Kidney (tissue), 14 donors: Measurements from ENCODE around the gene MGAT4A. TPM values are rescaled to one million over a fixed set of nuclear protein-coding genes. Genes with fewer than 3 reads are reported as not detected.

Experiments
- DNase-seq, 5 donors: peaks; one replicate each; pipeline ENCODE4 v3.0.0-alpha.2; 2013 to 2020
- FAIRE-seq: peaks from 2 replicates; lab custom pipeline; 2012; peaks lifted over from hg19 to GRCh38; lab: Jason Lieb, UNC
- H3K27ac ChIP-seq, 2 donors: one replicate each; pipeline ENCODE4 v1.7.0; 2013; ENCODE audit warnings: low read depth in 2 of 2, low read length in 2 of 2, inconsistent platforms in 1 of 2
- H3K27me3 ChIP-seq: one replicate; pipeline ENCODE4 v1.7.1; 2013; ENCODE audit warnings: low read length, inconsistent platforms; ENCODE audit not compliant: control insufficient read depth, insufficient read depth
- H3K36me3 ChIP-seq, 3 donors: one replicate each; pipeline versions ENCODE4 v1.7.0 to v1.7.1; 2013; ENCODE audit warnings: low read length in 3 of 3, control low read depth in 1 of 3, inconsistent platforms in 1 of 3; ENCODE audit not compliant: insufficient read depth in 3 of 3, control insufficient read depth in 2 of 3
- H3K4me1 ChIP-seq, 3 donors: one replicate each; pipeline versions ENCODE4 v1.7.0 to v1.7.1; 2013; ENCODE audit warnings: low read length in 3 of 3, inconsistent platforms in 1 of 3, low read depth in 1 of 3; ENCODE audit not compliant: control insufficient read depth in 2 of 3, insufficient read depth in 2 of 3
- H3K4me3 ChIP-seq, 3 donors: one replicate each; pipeline versions ENCODE4 v1.7.0 to v1.8.1; 2013; ENCODE audit warnings: low read length in 3 of 3, control low read depth in 1 of 3, inconsistent platforms in 1 of 3
- H3K9ac ChIP-seq, 3 donors: one replicate each; pipeline versions ENCODE4 v1.7.0 to v1.7.1; 2013; ENCODE audit warnings: low read length in 3 of 3, control low read depth in 1 of 3, inconsistent platforms in 1 of 3
- H3K9me3 ChIP-seq, 3 donors: one replicate each; pipeline versions ENCODE4 v1.7.0 to v1.7.1; 2013; ENCODE audit warnings: low read length in 3 of 3, control low read depth in 1 of 3, inconsistent platforms in 1 of 3; ENCODE audit not compliant: control insufficient read depth in 2 of 3, insufficient read depth in 1 of 3
- CTCF ChIP-seq: IDR thresholded peaks from 3 replicates; pipeline ENCODE4 v1.5.1; 2012; ENCODE audit warnings: mild to moderate bottlenecking, moderate library complexity, borderline replicate concordance; ENCODE audit not compliant: insufficient read depth; ENCODE audit errors: extremely low read depth
- intact Hi-C: fragments of 100-400 bp; cut with DNase I; formaldehyde crosslinking; loops from one replicate; pipeline ENCODE4 v1.11.1; 2022
- polyA plus RNA-seq: library from polyadenylated mRNA; stranded (reverse); fragments of 350-450 nt; fragmentation: Illumina TruSeq; extraction: RNeasy Lipid Tissue Mini Kit (QIAGEN cat#74804); gene quantifications from one replicate; pipeline ENCODE4 v1.2.3, GENCODE V29; 2014; ENCODE audit warnings: low read depth, low replicate concordance; ENCODE audit not compliant: insufficient read depth
- total RNA-seq: library from RNA; stranded (reverse); fragmentation: NEBNext Ultra II Directional; extraction: Animal tissue kit (Norgen Biotek cat#: 25700); gene quantifications from one replicate; pipeline ENCODE4 v1.2.1, GENCODE V29; 2021
- donor health status: control.
- donor health status: control.
- donor health status: control.
- donor health status: control.
- donor health status: control.
- donor health status: DM: yes; HTN: yes; CAD: no.
- donor health status: Normal renal cell carcinoma (clear cell type).

Gene MGAT4A
- total and polyA plus RNA-seq, 2 donors from 2014 or later = 23.5 to 101 TPM

- Histone ChIP-seq H3K27me3 (no peaks in the 10 kb centered on the region), H3K27ac (no peak overlapping the region), H3K4me3 (no peak overlapping the region), H3K36me3 (no peaks in the 10 kb centered on the region), H3K9ac (no peak overlapping the region), H3K4me1 (peaks cover 0 to 5% (median 0%) of the 10 kb centered on the region in 3 donors), H3K9me3 (no peaks in the 10 kb centered on the region)
- intact Hi-C loops = loop anchor here (5.0 kb wide), 1 partner anchor 188 kb away; no protein-coding TSS in a partner anchor
- FAIRE-seq = no peak
- peak; percentile 100 for TF ChIP-seq CTCF
- DNase-seq = peak; percentile 75 to 91 (median 89)
These were observed 81.6 kb downstream of the MGAT4A start for GRCh38 chr2:98649135-98649991.

- Histone ChIP-seq H3K9me3 (no peaks in the 10 kb centered on the region), H3K27ac (no peak overlapping the region), H3K4me3 (no peak overlapping the region), H3K9ac (no peak overlapping the region), H3K4me1 (peaks cover 0 to 5% (median 0%) of the 10 kb centered on the region in 3 donors), H3K27me3 (no peaks in the 10 kb centered on the region), H3K36me3 (no peaks in the 10 kb centered on the region)
- intact Hi-C loops = loop anchor here (5.0 kb wide), 1 partner anchor 189 kb away; no protein-coding TSS in a partner anchor
- no peak for DNase-seq
- no peak for TF ChIP-seq CTCF
- FAIRE-seq = no peak
These were observed 82.5 kb downstream of the MGAT4A start for GRCh38 chr2:98648451-98648850.

- H3K27me3 ChIP-seq = no peaks in the 10 kb centered on the region
- FAIRE-seq (no peak), DNase-seq (no peak)
- H3K4me1 ChIP-seq = peaks cover 0 to 5% (median 0%) of the 10 kb centered on the region in 3 donors
- no peak for TF ChIP-seq CTCF
- intact Hi-C loops = loop anchor here (5.0 kb wide), 1 partner anchor 190 kb away; no protein-coding TSS in a partner anchor
- H3K36me3 ChIP-seq = no peaks in the 10 kb centered on the region
- H3K9ac ChIP-seq = no peak overlapping the region
- no peak overlapping the region for H3K27ac ChIP-seq
- H3K9me3 ChIP-seq = no peaks in the 10 kb centered on the region
- H3K4me3 ChIP-seq = no peak overlapping the region
These were observed 83.3 kb downstream of the MGAT4A start for GRCh38 chr2:98647636-98648035.
